DMS114 treated with DMSO at 0.1 percent for 48 hours (cell line): ENCODE results near the gene RGS11.

Experiments used
- DNase-seq: peaks from one replicate; lab custom pipeline; 2025; ENCODE audit not compliant: unreplicated experiment; lab: John Stamatoyannopoulos, UW

Gene RGS11

GRCh38 chr16:296806-297510, 21.2 kb upstream of the RGS11 start:
- no peak for DNase-seq

- DNase-seq: no peak
Measured at GRCh38 chr16:296276-296675, 20.5 kb upstream of the RGS11 start.

GRCh38 chr16:293043-293775, 17.5 kb upstream of the RGS11 start:
- no peak for DNase-seq

DNA sequence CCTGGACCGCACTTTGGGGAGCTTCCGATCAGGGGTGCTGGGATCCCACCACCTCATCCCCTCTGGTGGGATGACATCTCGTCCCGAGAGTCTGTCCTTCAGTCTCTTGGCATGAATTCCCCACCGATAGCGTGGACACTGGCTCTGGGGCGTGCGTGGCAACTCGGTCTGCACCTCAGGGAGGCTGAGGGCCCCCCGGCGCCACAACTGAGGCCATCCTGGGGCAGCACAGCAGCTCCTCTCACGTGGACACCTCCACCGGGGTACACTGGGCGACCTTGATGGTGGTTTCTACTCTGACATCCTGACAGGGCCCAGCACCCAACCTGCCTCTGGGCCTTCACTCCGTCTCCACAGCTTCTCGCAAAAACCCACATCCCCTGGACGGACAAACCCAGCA, 15.8 kb upstream of the RGS11 start:
- DNase-seq: no peak

GRCh38 chr16:290681-291405, 15.1 kb upstream of the RGS11 start:
- DNase-seq: no peak

DNA sequence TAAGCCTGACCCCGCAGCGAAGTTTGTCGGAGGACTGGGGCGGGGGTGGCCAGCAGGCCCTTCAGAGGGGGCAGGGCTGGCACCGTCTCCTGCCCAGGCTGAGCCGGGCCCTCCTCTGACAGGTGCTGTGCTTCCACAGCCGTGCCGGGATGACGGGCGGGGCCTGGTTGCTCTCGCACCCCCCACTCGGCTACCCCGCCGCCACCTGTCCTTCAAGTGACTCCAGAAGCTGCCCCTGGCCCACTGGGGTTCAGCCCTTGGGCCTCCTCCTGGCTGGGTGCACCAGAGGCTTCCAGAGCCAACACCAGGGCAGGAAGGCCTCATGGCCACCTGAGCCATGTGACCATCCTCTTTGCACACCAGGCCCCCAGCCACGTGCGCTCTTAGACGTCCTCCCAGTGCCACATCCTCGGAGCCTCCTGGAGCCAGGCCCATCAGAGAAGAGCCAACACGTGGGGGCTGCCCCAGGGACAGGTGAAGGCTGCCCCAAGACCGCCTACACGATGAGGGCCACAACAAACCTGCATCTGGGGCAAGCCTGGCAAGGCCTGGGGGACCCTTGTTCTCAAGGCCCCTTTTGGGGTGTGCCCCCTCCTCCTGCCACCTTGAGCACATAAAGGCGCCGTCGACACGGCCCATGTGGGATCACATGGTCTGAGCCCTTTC, 14.4 kb upstream of the RGS11 start:
- no peak for DNase-seq

GRCh38 chr16:289395-289997, 13.8 kb upstream of the RGS11 start:
- DNase-seq: no peak

DNA sequence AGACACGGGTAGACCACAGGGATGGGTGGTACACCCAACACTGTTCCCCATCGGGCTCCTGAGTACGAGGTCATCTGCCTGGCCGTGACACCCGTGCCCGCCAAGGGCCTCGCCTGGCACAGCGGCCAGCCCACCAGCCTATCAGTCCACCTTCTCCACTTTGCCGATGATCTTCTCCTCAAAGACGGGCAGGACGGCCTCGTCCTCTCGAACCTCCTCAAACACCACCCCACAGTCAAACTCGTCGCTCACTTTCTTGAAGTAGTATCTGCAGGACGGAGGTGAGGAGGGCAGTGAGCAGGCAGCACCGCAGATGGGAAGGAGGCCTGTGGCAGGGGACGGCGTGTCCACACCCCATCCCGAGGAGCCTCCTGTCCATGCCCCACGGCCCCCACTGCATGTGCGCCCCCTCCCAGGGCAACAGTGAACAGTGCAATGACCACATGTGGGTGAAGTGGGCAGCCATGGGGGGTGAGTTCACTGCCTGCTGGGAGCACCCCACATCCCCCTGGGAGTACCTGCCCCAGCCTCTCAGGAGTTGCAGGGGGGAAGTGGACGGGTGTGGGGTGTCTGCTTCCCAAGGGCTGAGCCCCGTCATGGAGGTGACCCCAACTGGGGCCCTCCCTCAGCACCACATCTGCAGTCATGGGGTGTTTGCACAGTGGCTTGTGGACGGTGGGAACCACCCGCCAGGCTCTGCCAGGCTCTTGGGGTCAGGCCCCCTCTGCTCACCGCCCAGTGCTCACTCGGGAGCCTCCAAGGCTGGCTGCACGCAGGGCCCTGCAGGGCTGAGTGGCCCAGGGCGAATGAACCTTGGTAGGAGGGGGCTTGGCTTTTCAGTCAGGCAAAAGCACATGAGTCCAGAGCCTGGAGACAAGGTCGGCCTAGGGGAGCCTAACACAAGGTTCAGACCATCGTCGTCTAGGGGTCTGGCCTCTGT, 12.5 kb upstream of the RGS11 start:
- DNase-seq: no peak

DNA sequence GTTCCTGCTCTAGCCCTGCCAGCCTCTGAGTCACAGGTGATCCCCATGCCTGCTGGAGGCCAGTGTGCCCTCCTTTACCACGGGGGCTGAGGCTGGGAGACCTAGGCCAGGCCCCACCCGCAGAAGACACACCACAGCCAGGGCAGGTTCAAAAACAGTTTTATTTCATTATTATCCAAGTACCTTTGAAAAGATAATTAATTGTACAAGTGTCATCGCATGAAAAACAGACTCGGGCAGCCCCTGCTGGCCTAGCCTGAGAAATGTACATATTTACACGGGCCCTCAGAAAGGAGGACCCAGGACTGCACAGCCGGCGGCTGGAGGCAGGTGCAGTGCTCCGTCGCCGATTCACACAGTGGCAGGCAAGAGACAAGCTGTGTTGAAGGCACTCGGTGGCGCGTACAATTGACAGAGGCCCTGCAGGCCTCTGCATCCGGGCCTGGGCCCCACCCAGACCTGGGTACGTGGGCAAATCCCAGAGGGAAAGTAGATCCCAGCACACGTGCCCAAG, 11.6 kb upstream of the RGS11 start:
- no peak for DNase-seq

- no peak for DNase-seq
Measured at GRCh38 chr16:286491-287297, 10.9 kb upstream of the RGS11 start.

- no peak for DNase-seq
Measured at GRCh38 chr16:285146-286055, 9.7 kb upstream of the RGS11 start.

GRCh38 chr16:284204-285120, 8.7 kb upstream of the RGS11 start:
- DNase-seq: no peak

DNA sequence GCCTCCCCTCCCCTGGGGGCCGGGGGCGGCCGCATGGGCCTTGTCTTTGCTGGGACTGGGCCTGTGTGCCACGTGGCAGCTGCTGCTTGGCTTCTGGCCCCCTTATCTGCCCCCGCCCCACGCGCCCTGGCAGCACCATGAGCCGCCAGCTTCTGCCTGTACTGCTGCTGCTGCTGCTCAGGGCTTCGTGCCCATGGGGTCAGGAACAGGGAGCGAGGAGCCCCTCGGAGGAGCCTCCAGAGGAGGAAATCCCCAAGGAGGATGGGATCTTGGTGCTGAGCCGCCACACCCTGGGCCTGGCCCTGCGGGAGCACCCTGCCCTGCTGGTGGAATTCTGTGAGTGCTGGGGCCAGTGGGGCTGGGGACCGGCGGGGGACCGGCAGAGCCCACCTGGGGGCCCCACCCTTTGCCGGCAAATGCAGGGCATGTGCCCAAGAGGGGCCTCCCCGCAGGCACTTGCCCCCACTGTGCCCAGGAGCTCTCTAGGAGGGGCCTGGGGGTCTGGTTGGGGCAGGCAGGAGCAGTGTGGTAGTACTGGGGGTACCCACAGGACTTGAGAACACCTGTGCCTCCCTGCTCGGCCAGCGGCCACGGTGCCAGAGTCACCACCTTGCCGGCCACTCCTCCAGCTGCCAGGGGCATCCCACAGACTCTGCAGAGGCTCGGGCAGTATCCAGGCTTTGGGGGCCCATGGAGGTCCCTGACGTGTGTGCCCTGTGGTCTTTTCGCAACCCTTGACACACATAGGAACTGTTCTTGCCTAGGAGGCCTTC, 7.5 kb upstream of the RGS11 start, which contains the start of gene PDIA2:
Gene PDIA2 (plus strand): TSS at position 132 of the 773 bp plus-strand sequence. CDS start 6 bp downstream, at position 138.
- no peak for DNase-seq

GRCh38 chr16:282491-282890, 6.7 kb upstream of the RGS11 start:
- no peak for DNase-seq

- no peak for DNase-seq
Measured at GRCh38 chr16:281660-282255, 6.0 kb upstream of the RGS11 start.
